Right renal cortex interstitium (tissue), 3 donors: ENCODE measurements around the gene MAP4K1. TPM values are rescaled to one million over a fixed set of nuclear protein-coding genes. Genes with fewer than 3 reads are reported as not detected.
"Not testable (repeated sequence)": the region's sequence is repeated elsewhere in the genome, so short reads cannot be mapped to it uniquely, and the experiment has no call there.

Experiments used
- DNase-seq, 3 donors: peaks; one replicate each; pipeline ENCODE4 v3.0.0-alpha.2; 2013; ENCODE audit warnings: low read depth in 3 of 3, low spot score in 2 of 3
- polyA plus RNA-seq, 3 donors: library from polyadenylated mRNA; unstranded; fragments of 120-200 nt; gene quantifications; one replicate each; pipeline ENCODE4 v1.2.1, GENCODE V29; 2013; ENCODE audit not compliant: insufficient read length in 3 of 3

The MAP4K1 gene
- polyA plus RNA-seq, 3 donors: 2.5 to 2.9 (median 2.6) TPM

DNA sequence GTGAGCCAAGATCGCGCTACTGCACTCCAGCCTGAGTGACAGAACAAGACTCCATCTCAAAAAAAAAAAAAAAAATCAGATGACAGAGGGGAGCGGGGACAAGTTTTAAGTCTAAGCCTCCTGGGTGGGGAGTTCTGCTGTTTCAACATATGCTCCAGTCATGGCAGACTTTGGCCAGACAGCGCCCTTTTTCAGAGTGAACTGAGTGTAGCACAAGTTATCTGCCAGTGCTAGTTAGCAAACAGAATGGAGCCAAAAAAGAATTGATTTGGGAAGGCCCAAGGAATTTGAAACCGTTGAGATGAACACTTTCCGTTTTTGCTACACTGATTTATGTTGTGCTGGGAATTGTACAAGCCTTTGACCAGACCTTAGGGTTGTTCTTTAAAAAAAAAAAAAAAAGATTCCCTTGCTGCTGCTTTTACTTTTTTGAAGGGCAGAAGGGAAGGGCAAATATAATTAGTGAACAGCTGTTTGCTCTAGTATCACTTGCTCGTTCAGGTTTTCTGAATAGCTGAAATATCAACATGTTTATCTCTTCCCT, 35.3 kb upstream of the MAP4K1 start:
- DNase-seq: no peak

- no peak for DNase-seq
Measured at GRCh38 chr19:38650911-38651584, 33.3 kb upstream of the MAP4K1 start.

- no peak for DNase-seq
Measured at GRCh38 chr19:38650172-38650775, 32.5 kb upstream of the MAP4K1 start.

- no peak for DNase-seq
Measured at GRCh38 chr19:38649305-38650171, 31.8 kb upstream of the MAP4K1 start.

- no peak for DNase-seq
Measured at GRCh38 chr19:38648769-38649304, 31.1 kb upstream of the MAP4K1 start.

- DNase-seq: no peak
Measured at GRCh38 chr19:38647966-38648768, 30.4 kb upstream of the MAP4K1 start.

DNA sequence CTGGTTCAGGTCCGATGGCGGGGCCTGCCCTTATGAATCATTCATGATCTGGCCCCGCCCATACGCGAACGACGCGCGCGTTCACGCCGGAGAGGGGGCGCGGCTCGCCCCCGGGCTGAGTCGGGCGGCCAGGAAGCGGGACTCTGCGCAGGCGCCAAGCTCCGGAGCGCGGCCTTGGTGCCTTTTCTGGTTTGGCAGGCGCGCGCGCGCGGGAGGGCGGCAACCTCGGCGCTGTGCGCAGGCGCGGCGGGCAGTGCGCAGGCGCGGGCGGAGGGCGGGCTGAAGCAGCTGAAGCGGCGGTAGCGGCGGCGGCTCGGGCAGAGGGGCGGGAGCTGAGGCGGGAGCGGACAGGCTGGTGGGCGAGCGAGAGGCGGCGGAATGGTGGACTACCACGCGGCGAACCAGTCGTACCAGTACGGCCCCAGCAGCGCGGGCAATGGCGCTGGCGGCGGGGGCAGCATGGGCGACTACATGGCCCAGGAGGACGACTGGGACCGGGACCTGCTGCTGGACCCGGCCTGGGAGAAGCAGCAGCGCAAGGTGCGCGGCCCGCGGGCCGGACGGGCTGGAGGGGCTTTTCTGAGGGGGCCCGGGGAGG, 29.7 kb upstream of the MAP4K1 start, which contains the start of gene ACTN4:
Gene ACTN4 (plus strand): TSS at position 282 of the 598 bp plus-strand sequence. CDS start 97 bp downstream, at position 379.
- DNase-seq: peak; percentile 90 to 94 (median 94)

DNA sequence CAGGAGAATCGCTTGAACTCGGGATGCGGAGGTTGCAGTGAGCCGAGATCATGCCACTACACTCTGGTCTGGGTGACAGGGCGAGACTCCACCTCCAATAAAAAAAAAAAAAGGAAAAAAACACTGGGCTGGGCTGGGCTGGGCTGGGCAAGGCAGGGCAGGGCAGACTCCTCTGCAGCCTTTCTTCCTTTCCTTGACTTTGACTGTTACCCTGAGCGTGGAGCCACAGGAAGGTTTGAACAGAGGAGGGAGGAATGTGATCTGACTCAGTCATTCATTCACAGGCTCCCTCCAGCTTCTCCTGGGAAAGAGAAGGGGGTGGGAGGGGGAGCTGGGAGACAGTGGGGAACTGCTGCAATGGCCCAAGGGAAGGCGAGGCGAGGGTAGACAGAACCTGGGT, 27.0 kb upstream of the MAP4K1 start:
- DNase-seq: no peak

DNA sequence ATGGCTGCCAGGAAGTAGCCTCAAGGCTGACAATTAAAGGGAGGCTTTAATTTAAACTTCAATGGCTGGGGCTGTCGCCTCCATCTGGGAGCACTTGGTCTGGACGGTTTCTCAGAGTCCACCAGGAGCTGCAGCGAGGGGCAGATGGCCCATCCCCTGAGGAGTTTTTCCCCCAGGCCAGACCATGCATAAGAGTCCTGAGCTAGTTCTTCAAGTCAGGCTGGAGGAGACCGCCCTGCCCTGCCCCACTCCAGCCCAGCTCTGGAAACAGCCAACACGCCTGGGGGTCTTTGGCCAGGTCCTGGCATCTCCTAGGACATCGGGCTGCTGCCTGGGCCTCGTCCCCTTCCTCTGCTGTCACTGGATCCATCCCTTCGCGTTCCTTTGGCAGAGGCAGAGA, 24.4 kb upstream of the MAP4K1 start:
- no peak for DNase-seq

GRCh38 chr19:38640368-38640767, 22.6 kb upstream of the MAP4K1 start:
- DNase-seq: no peak

GRCh38 chr19:38639679-38640078, 21.9 kb upstream of the MAP4K1 start:
- DNase-seq: no peak

DNA sequence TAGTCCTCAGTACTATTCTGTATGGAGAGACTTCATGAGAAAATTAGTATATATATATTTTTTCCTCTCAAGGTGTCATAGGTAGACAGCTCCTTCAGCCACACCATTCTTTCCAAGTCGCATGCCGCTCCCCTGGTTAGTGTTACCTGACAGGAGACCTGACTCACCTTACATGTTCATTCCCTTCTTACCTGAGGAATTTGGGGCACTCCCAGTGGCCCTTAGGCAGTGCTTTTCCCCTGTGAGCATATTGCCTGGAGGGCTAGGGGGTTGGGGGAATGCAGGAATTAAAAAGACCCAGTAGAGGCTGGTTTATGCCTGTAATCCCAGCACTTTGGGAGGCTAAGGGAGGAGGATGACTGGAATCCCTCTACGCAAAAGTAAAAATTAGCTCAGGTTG, 20.7 kb upstream of the MAP4K1 start:
- DNase-seq: no peak

- DNase-seq: no peak
Measured at GRCh38 chr19:38635483-38636399, 18.0 kb upstream of the MAP4K1 start.

DNA sequence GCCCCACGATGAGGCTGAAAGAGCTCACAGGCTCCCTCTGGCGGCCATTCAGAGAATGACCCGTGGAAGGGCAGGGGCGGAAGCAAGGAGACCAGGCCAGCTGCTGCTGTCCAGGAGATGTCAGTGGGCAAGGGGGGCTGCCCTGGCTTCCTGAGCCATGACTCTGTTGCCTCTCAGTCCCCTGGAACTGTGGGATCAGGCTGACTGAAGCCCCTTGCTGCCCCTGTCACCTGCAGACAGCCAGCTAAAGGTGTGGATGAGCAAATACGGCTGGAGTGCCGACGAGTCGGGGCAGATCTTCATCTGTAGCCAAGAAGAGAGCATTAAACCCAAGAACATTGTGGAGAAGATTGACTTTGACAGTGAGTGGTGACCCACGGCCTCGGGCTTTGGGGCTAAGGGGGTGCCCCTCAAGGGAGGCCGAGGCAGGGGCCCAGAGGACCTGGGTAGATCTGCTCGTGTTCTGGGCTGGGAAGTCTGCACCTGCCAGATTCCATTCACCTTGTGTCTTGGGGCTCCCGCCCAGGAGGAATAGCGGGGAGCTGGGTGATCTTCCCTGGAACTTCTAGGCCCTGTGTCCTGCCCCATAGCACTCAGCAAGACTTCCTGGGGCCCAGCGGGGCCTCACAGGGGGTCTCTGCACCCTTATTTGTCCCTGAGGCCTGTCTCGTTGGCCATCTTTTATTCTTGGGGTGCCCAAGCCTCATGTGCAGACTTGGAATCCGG, 17.2 kb upstream of the MAP4K1 start:
- no peak for DNase-seq

DNA sequence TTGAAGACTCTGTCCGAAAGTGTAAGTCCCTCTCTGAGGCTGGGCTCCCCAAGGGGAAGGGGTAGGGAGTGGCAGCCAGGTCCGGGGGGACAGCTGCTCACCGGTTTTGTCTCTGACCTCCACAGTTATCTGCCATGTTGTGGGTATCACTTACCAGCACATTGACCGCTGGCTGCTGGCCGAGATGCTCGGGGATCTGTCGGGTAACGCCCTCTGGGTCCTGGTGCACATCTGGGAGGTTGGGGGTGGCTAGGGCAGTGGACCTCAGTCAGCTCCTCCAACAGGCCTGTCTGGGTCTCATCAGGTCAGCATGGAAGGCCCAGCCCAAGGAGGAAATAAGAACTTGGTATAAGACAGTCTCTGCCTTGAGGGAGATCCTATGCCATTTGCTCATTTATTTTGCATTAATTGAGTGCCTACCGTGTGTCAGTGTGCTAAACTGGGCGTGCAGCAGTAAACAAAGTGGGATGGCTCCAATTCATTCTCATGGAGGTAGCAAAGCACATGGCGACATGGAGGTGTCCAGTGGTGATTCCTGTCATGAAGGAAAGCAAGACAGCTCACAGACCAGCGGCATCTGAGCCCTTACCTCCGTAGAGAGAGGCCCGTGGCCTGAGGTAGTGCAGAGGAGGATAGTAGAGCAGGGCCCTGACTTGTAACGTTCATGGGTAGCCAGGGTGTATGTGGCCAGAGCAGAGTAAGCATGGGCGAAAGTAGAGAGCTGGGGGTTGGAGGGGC, 14.9 kb upstream of the MAP4K1 start:
- DNase-seq: no peak

DNA sequence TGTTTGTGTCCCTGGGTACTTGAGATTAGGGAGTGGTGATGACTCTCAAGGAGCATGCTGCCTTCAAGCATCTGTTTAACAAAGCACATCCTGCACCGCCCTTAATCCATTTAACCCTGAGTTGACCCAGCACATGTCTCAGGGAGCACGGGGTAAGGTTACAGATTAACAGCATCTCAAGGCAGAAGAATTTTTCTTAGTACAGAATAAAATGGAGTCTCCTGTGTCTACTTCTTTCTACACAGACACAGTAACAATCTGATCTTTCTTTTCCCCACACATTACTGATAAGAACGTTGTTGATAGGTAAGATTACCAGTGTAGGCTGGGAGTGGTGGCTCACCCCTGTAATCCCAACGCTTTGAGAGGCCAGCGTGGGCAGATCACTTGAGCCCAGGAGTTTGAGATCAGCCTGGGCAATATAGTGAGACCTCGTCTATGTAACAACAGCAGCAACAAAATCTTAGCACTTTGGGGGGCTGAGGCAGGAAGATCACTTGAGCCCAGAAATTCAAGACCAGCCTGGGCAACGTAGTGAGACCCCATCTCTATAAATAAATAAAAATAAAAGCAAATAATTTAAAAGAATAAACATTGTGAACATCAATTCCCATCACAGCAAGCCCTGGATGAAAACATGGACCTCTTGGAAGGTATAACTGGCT, 14.2 kb upstream of the MAP4K1 start:
- DNase-seq: not testable (repeated sequence)

DNA sequence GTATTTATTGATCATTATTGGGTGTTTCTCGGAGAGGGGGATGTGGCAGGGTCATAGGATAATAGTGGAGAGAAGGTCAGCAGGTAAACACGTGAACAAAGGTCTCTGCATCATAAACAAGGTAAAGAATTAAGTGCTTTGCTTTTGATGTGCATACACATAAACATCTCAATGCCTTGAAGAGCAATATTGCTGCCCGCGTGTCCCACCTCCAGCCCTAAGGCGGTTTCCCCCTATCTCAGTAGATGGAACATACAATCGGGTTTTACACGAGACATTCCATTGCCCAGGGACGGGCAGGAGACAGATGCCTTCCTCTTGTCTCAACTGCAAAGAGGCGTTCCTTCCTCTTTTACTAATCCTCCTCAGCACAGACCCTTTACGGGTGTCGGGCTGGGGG, 13.5 kb upstream of the MAP4K1 start:
- not testable (repeated sequence) for DNase-seq
